Measurements from ENCODE around the gene CAMTA1.
"Not testable (repeated sequence)": the region's sequence is repeated elsewhere in the genome, so short reads cannot be mapped to it uniquely, and the experiment has no call there.

Gene CAMTA1

GRCh38 chr1:7695497-7696117 lies 910.4 kb downstream of the CAMTA1 start:
- no peak for DNase-seq

- DNase-seq = no peak
These were observed 913.4 kb downstream of the CAMTA1 start for GRCh38 chr1:7698641-7699040.

GRCh38 chr1:7702365-7702764 lies 917.1 kb downstream of the CAMTA1 start:
- peak; percentile 39 for DNase-seq

GRCh38 chr1:7703321-7704213 lies 918.3 kb downstream of the CAMTA1 start:
- peak; percentile 75 for DNase-seq

- DNase-seq = peak; percentile 95
These were observed 919.2 kb downstream of the CAMTA1 start for GRCh38 chr1:7704214-7705047.

GRCh38 chr1:7705048-7705907 lies 920.0 kb downstream of the CAMTA1 start:
- peak; percentile 31 for DNase-seq

- peak; percentile 31 for DNase-seq
These were observed 920.6 kb downstream of the CAMTA1 start for GRCh38 chr1:7705908-7706216.

- no peak for DNase-seq
These were observed 922.3 kb downstream of the CAMTA1 start for GRCh38 chr1:7707527-7707926.

- DNase-seq = not testable (repeated sequence)
These were observed 922.8 kb downstream of the CAMTA1 start for GRCh38 chr1:7708065-7708464.

- no peak for DNase-seq
These were observed 925.6 kb downstream of the CAMTA1 start for GRCh38 chr1:7710859-7711258.

GRCh38 chr1:7712731-7713323 lies 927.6 kb downstream of the CAMTA1 start:
- no peak for DNase-seq

GRCh38 chr1:7716506-7716905 lies 931.3 kb downstream of the CAMTA1 start:
- DNase-seq = no peak

GRCh38 chr1:7717748-7718368 lies 932.6 kb downstream of the CAMTA1 start:
- DNase-seq = no peak

GRCh38 chr1:7719468-7720094 lies 934.3 kb downstream of the CAMTA1 start:
- DNase-seq = no peak

- DNase-seq = no peak
These were observed 936.9 kb downstream of the CAMTA1 start for GRCh38 chr1:7721940-7722669.

- no peak for DNase-seq
These were observed 937.4 kb downstream of the CAMTA1 start for GRCh38 chr1:7722670-7723012.

- no peak for DNase-seq
These were observed 941.4 kb downstream of the CAMTA1 start for GRCh38 chr1:7726623-7727022.

- no peak for DNase-seq
These were observed 942.7 kb downstream of the CAMTA1 start for GRCh38 chr1:7727809-7728471.

GRCh38 chr1:7729761-7730160 lies 944.5 kb downstream of the CAMTA1 start:
- DNase-seq = no peak

- DNase-seq = no peak
These were observed 947.1 kb downstream of the CAMTA1 start for GRCh38 chr1:7732331-7732730.

All from NCI-H82 (cell line).